A549 (cell line): ENCODE data around the gene NHERF1.

Source experiments
- TF ChIP-seq, protein P1 (sequence below): fragments of >200 bp; sonication (Bioruptor Twin); formaldehyde crosslinking; IDR thresholded peaks from 3 replicates; pipeline ENCODE4 v1.5.1; 2016
- TF ChIP-seq, protein P2 (sequence below): IDR thresholded peaks from 2 replicates; pipeline ENCODE4 v1.6.1; 2012; ENCODE audit warnings: low read depth, borderline replicate concordance

DNA sequence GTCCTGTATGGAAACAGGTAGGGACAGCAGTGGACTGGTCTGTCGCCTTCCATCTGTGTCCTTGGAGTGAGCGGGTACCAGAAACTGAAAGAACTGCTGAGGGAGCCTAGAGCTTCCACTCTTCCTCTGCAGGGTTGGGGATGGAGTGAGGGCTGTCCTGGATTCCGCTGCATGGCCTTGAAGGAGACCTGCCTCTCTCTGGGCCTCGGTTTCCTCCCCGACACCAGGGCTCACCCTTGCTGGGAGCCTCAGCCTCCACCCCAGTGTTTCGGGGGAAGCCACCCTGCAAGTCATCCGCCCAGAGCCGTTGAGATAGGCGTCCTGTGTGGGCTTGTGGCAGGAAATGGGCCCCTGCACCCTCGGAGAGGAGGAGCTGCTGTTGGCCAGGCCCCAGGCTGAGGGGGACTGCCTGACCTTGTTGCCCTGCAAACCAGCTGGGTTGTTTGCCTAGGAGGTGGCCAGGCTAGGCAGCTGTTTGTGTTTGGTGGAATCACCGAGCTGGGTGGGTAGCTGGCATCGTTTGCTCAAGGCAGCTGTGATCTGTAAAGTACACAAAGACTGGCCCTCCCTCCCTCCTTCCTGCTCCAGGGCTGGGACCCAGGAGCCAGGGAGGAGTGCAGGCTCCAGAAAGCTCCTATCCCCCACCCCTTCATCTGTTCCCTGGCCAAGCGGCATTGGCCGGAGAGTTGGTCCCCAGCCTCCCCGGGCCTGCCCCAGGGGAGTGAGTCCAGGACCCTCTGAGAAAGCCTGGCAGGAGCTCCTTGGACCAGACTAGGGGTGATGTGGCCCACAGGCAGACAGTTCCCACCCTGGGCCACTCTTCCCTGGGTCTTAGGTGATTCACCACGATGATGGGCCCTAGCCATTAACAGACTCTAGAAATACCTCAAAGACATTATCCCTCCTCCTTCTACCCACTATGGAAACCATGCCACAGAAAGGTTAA lies 10.1 kb upstream of the NHERF1 start:
- TF ChIP-seq, protein P1, sequence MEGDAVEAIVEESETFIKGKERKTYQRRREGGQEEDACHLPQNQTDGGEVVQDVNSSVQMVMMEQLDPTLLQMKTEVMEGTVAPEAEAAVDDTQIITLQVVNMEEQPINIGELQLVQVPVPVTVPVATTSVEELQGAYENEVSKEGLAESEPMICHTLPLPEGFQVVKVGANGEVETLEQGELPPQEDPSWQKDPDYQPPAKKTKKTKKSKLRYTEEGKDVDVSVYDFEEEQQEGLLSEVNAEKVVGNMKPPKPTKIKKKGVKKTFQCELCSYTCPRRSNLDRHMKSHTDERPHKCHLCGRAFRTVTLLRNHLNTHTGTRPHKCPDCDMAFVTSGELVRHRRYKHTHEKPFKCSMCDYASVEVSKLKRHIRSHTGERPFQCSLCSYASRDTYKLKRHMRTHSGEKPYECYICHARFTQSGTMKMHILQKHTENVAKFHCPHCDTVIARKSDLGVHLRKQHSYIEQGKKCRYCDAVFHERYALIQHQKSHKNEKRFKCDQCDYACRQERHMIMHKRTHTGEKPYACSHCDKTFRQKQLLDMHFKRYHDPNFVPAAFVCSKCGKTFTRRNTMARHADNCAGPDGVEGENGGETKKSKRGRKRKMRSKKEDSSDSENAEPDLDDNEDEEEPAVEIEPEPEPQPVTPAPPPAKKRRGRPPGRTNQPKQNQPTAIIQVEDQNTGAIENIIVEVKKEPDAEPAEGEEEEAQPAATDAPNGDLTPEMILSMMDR, result no peak
- TF ChIP-seq, protein P2, sequence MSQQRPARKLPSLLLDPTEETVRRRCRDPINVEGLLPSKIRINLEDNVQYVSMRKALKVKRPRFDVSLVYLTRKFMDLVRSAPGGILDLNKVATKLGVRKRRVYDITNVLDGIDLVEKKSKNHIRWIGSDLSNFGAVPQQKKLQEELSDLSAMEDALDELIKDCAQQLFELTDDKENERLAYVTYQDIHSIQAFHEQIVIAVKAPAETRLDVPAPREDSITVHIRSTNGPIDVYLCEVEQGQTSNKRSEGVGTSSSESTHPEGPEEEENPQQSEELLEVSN, result no peak
